Immature natural killer cell (primary cell): ENCODE measurements around the gene TBC1D2. TPM values are rescaled to one million over a fixed set of nuclear protein-coding genes. Genes with fewer than 3 reads are reported as not detected.
"Not testable (repeated sequence)": the region's sequence is repeated elsewhere in the genome, so short reads cannot be mapped to it uniquely, and the experiment has no call there.

ENCODE experiments used
- DNase-seq, 3 donors: peaks; one replicate each; pipeline ENCODE4 v3.0.0; 2022; ENCODE audit warnings: mixed read lengths in 1 of 3
- H3K27ac Mint-ChIP-seq, 6 donors: one replicate each; pipeline ENCODE4 v1.8.0; 2020; ENCODE audit warnings: mixed read lengths in 6 of 6, mild to moderate bottlenecking in 5 of 6, inconsistent platforms in 4 of 6, moderate library complexity in 3 of 6
- H3K27me3 Mint-ChIP-seq, 3 donors: one replicate each; pipeline ENCODE4 v1.8.0; 2020 to 2021; ENCODE audit warnings: low read depth in 3 of 3, mild to moderate bottlenecking in 3 of 3, mixed read lengths in 3 of 3, moderate library complexity in 3 of 3, inconsistent platforms in 1 of 3
- H3K36me3 Mint-ChIP-seq, 3 donors: one replicate each; pipeline ENCODE4 v1.8.0; 2020; ENCODE audit warnings: mixed read lengths in 3 of 3, inconsistent platforms in 2 of 3, mild to moderate bottlenecking in 2 of 3
- H3K4me1 Mint-ChIP-seq, 2 donors: one replicate each; pipeline ENCODE4 v1.8.0; 2020; ENCODE audit warnings: inconsistent platforms in 2 of 2, mild to moderate bottlenecking in 2 of 2, mixed read lengths in 2 of 2, moderate library complexity in 1 of 2
- H3K4me3 Mint-ChIP-seq, 5 donors: one replicate each; pipeline ENCODE4 v1.8.0; 2020; ENCODE audit warnings: mild to moderate bottlenecking in 5 of 5, mixed read lengths in 5 of 5, inconsistent platforms in 3 of 5, moderate library complexity in 3 of 5
- H3K9me3 Mint-ChIP-seq, 6 donors: one replicate each; pipeline ENCODE4 v1.8.0; 2020; ENCODE audit warnings: mild to moderate bottlenecking in 6 of 6, mixed read lengths in 6 of 6, inconsistent platforms in 4 of 6, moderate library complexity in 3 of 6
- polyA plus RNA-seq, 3 donors: library from polyadenylated mRNA; unstranded; fragments of 300-500 nt; fragmentation: Illumina TruSeq; gene quantifications; one replicate each; pipeline ENCODE4 v1.2.3, GENCODE V29; 2021

The TBC1D2 gene
- polyA plus RNA-seq, 3 donors from 2014 or later: 1.4 to 5.6 (median 1.8) TPM

GRCh38 chr9:98181746-98182068 lies 73.7 kb downstream of the TBC1D2 start:
- H3K36me3 Mint-ChIP-seq: no peaks in the 10 kb centered on the region

GRCh38 chr9:98180996-98181395 lies 74.5 kb downstream of the TBC1D2 start:
- Mint-ChIP-seq H3K4me1 (no peaks in the 10 kb centered on the region), H3K4me3 (no peak overlapping the region), H3K27me3 (peaks cover 0 to 6% (median 2%) of the 10 kb centered on the region in 3 donors), H3K9me3 (no peaks in the 10 kb centered on the region), H3K36me3 (no peaks in the 10 kb centered on the region), H3K27ac (no peak overlapping the region)
- no peak for DNase-seq

More at GRCh38 chr9:98181746-98182068, 73.7 kb downstream of the TBC1D2 start:
- Mint-ChIP-seq H3K27me3 (peaks cover 2 to 6% (median 3%) of the 10 kb centered on the region in 3 donors), H3K27ac (no peak overlapping the region), H3K4me3 (no peak overlapping the region), H3K9me3 (no peaks in the 10 kb centered on the region), H3K4me1 (no peaks in the 10 kb centered on the region)
- DNase-seq: no peak

GRCh38 chr9:98178874-98179850 lies 76.3 kb downstream of the TBC1D2 start:
- DNase-seq: no peak
- H3K4me1 Mint-ChIP-seq: no peaks in the 10 kb centered on the region
- H3K27ac Mint-ChIP-seq: no peak overlapping the region
- H3K9me3 Mint-ChIP-seq: no peaks in the 10 kb centered on the region
- no peak overlapping the region for H3K4me3 Mint-ChIP-seq
- H3K36me3 Mint-ChIP-seq: no peaks in the 10 kb centered on the region
- peaks cover 0 to 6% (median 2%) of the 10 kb centered on the region in 3 donors for H3K27me3 Mint-ChIP-seq

- DNase-seq: no peak
- Mint-ChIP-seq H3K4me3 (no peak overlapping the region), H3K27me3 (peaks cover 0 to 5% (median 5%) of the 10 kb centered on the region in 3 donors), H3K36me3 (peaks cover 0 to 3% (median 0%) of the 10 kb centered on the region in 3 donors), H3K9me3 (no peaks in the 10 kb centered on the region), H3K27ac (no peak overlapping the region), H3K4me1 (no peaks in the 10 kb centered on the region)
These were observed 78.8 kb downstream of the TBC1D2 start for GRCh38 chr9:98176391-98177259.

- no peaks in the 10 kb centered on the region for H3K4me1 Mint-ChIP-seq
- H3K9me3 Mint-ChIP-seq: no peaks in the 10 kb centered on the region
- H3K36me3 Mint-ChIP-seq: peaks cover 0 to 3% (median 0%) of the 10 kb centered on the region in 3 donors
- no peak overlapping the region for H3K27ac Mint-ChIP-seq
- DNase-seq: no peak
- H3K27me3 Mint-ChIP-seq: peaks cover 0 to 8% (median 4%) of the 10 kb centered on the region in 3 donors
- no peak overlapping the region for H3K4me3 Mint-ChIP-seq
These were observed 79.7 kb downstream of the TBC1D2 start for GRCh38 chr9:98175762-98176161.

- Mint-ChIP-seq H3K27me3 (peaks cover 0 to 8% (median 4%) of the 10 kb centered on the region in 3 donors), H3K4me1 (no peaks in the 10 kb centered on the region), H3K36me3 (peaks cover 0 to 3% (median 0%) of the 10 kb centered on the region in 3 donors), H3K4me3 (no peak overlapping the region), H3K27ac (no peak overlapping the region), H3K9me3 (no peaks in the 10 kb centered on the region)
- DNase-seq: no peak
These were observed 80.3 kb downstream of the TBC1D2 start for GRCh38 chr9:98175028-98175569.

- not testable (repeated sequence) for H3K36me3 Mint-ChIP-seq, H3K27me3 Mint-ChIP-seq, H3K4me1 Mint-ChIP-seq, DNase-seq, H3K4me3 Mint-ChIP-seq, H3K9me3 Mint-ChIP-seq
- peak overlapping the region in 1 of 6 donors; percentile 26 for H3K27ac Mint-ChIP-seq
These were observed 80.9 kb downstream of the TBC1D2 start for GRCh38 chr9:98174502-98174918.

- H3K4me3 Mint-ChIP-seq: no peak overlapping the region
- peaks cover 0 to 3% (median 0%) of the 10 kb centered on the region in 3 donors for H3K36me3 Mint-ChIP-seq
- peaks cover 0 to 7% (median 2%) of the 10 kb centered on the region in 3 donors for H3K27me3 Mint-ChIP-seq
- peaks cover 6 to 12% of the 10 kb centered on the region in 2 donors for H3K4me1 Mint-ChIP-seq
- H3K9me3 Mint-ChIP-seq: no peaks in the 10 kb centered on the region
- no peak for DNase-seq
- H3K27ac Mint-ChIP-seq: peak overlapping the region in 2 of 6 donors; percentile 21 to 24
These were observed 82.3 kb downstream of the TBC1D2 start for GRCh38 chr9:98173181-98173580.

- Mint-ChIP-seq H3K9me3 (no peaks in the 10 kb centered on the region), H3K4me3 (no peak overlapping the region), H3K27ac (no peak overlapping the region), H3K36me3 (peaks cover 0 to 3% (median 0%) of the 10 kb centered on the region in 3 donors), H3K4me1 (peaks cover 6 to 12% of the 10 kb centered on the region in 2 donors), H3K27me3 (peaks cover 0 to 5% (median 2%) of the 10 kb centered on the region in 3 donors)
- DNase-seq: no peak
These were observed 82.8 kb downstream of the TBC1D2 start for GRCh38 chr9:98172604-98173003.

- H3K4me1 Mint-ChIP-seq: peaks cover 6 to 12% of the 10 kb centered on the region in 2 donors
- H3K9me3 Mint-ChIP-seq: no peaks in the 10 kb centered on the region
- no peak overlapping the region for H3K27ac Mint-ChIP-seq
- no peak for DNase-seq
- no peak overlapping the region for H3K4me3 Mint-ChIP-seq
- H3K36me3 Mint-ChIP-seq: peaks cover 0 to 3% (median 0%) of the 10 kb centered on the region in 3 donors
- H3K27me3 Mint-ChIP-seq: peaks cover 0 to 5% (median 5%) of the 10 kb centered on the region in 3 donors
These were observed 84.1 kb downstream of the TBC1D2 start for GRCh38 chr9:98171176-98171925.

- Mint-ChIP-seq H3K36me3 (peaks cover 0 to 3% (median 0%) of the 10 kb centered on the region in 3 donors), H3K27ac (peak overlapping the region; percentile 46 to 97 (median 90)), H3K9me3 (no peaks in the 10 kb centered on the region), H3K4me3 (peak overlapping the region in 2 of 5 donors; percentile 38 to 75), H3K27me3 (peaks cover 0 to 7% (median 5%) of the 10 kb centered on the region in 3 donors), H3K4me1 (peaks cover 11 to 19% of the 10 kb centered on the region in 2 donors)
- peak in 2 of 3 donors; percentile 9 to 49 for DNase-seq
These were observed 86.4 kb downstream of the TBC1D2 start for GRCh38 chr9:98168941-98169488.

- Mint-ChIP-seq H3K4me1 (peaks cover 18 to 26% of the 10 kb centered on the region in 2 donors), H3K36me3 (no peaks in the 10 kb centered on the region), H3K27ac (peak overlapping the region in 4 of 6 donors; percentile 8 to 91 (median 56)), H3K4me3 (no peak overlapping the region), H3K9me3 (no peaks in the 10 kb centered on the region), H3K27me3 (peaks cover 0 to 6% (median 5%) of the 10 kb centered on the region in 3 donors)
- no peak for DNase-seq
These were observed 87.2 kb downstream of the TBC1D2 start for GRCh38 chr9:98168153-98168780.
